Right cardiac atrium (tissue), 5 donors: ENCODE measurements around the gene CPZ. TPM values are rescaled to one million over a fixed set of nuclear protein-coding genes. Genes with fewer than 3 reads are reported as not detected.
"Not testable (repeated sequence)": the region's sequence is repeated elsewhere in the genome, so short reads cannot be mapped to it uniquely, and the experiment has no call there.

Source experiments
- ATAC-seq, 2 donors: fragments of 200-7000 bp; cut with Tn5 transposase; one replicate each; pipeline versions ENCODE4 v1.8.0 to v1.9.1; 2020; ENCODE audit warnings: moderate library complexity in 2 of 2, mild to moderate bottlenecking in 1 of 2
- DNase-seq, 3 donors: peaks; one replicate each; pipeline ENCODE4 v3.0.0-alpha.2; 2020
- H3K27ac ChIP-seq: one replicate; pipeline ENCODE4 v1.5.1; 2013; ENCODE audit warnings: mild to moderate bottlenecking, low read length, control low read depth, moderate library complexity
- H3K27me3 ChIP-seq: one replicate; pipeline ENCODE4 v1.6.1; 2013; ENCODE audit not compliant: control insufficient read depth, insufficient read depth
- H3K4me1 ChIP-seq: one replicate; pipeline ENCODE4 v1.6.1; 2013; ENCODE audit warnings: low read length; ENCODE audit not compliant: control insufficient read depth, insufficient read depth
- H3K4me3 ChIP-seq: one replicate; pipeline ENCODE4 v1.5.1; 2013; ENCODE audit warnings: low read length, control low read depth
- H3K9me3 ChIP-seq: one replicate; pipeline ENCODE4 v1.6.1; 2013; ENCODE audit warnings: low read length; ENCODE audit not compliant: control insufficient read depth
- WGBS: extraction: QIAGEN DNeasy Blood & Tissue Kit; methylation state at CpG from one replicate; pipeline ENCODE4 v1.1.7; 2013; 5-methylcytosine and 5-hydroxymethylcytosine counted together
- intact Hi-C, 4 donors: fragments of 100-400 bp; cut with DNase I; formaldehyde crosslinking; loops; one replicate each; pipeline versions ENCODE4 v1.11.0 to v1.14.0; 2022 to 2023
- polyA plus RNA-seq: library from polyadenylated mRNA; stranded (reverse); fragments of 200-250 nt; gene quantifications from one replicate; pipeline ENCODE4 v1.2.3, GENCODE V29; 2013
- total RNA-seq, 4 donors: library from RNA; stranded (reverse); fragmentation: NEBNext Ultra II Directional; extraction: Animal tissue kit (Norgen Biotek cat#: 25700); gene quantifications; one replicate each; pipeline ENCODE4 v1.2.1, GENCODE V29; 2021
- donor health status: healthy with polysubstance abuse.
- donor health status: DM: no; HTN: yes; CAD: no.
- donor health status: DM: no; HTN: no; CAD: no.
- donor health status: DM: no; HTN: yes; CAD: no; lungs with severe emphysema.
- donor health status: DM: yes; HTN: yes; CAD: no.

CPZ gene
- total and polyA plus RNA-seq, 5 donors = 0.34 to 1.5 (median 1.2) TPM

- Histone ChIP-seq H3K9me3 (no peaks in the 10 kb centered on the region), H3K27ac (no peak overlapping the region), H3K4me3 (no peak overlapping the region), H3K4me1 (no peaks in the 10 kb centered on the region), H3K27me3 (no peaks in the 10 kb centered on the region)
- DNase-seq (no peak), ATAC-seq (no peak)
- intact Hi-C loops = no loop called here
- WGBS = 61% methylated on average over 23 of the region's 23 CpGs
Observed at GRCh38 chr4:8648816-8649630, 56.5 kb downstream of the CPZ start.

DNA sequence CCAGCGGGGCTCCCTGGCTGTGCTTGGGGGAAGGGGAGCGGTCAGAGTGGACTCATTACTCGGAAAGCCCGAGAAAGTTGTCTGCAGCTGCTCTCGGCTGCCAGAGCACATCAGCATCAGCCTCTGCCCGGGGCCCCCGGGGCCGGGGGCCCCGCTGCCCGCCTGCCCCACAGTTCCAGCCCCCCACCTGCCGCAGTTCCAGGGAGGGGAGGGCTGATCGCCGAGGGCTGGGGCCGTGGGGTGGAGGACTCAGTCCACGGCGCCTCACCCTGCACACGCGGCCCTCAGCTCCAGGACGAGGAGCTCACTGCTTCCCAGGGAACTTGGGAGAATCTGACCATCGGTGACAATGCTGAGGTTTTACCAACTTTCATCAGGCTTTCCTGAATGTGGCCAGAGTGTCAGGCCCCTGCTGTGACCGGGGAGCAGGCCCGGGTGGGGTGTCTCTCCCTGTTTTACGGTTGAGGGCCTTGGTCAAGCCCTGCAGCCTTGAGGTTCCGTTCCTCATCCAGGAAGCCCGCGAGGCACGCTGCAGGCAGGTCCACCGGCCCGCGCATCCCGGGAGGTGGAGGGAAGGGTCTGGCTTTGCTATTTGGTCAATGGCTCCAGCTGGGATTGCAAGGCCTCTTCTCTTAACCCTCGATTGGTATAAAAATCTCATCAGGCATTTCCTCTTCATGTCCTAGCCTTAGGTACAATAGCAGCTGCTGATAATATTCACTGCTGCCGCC lies 57.2 kb downstream of the CPZ start:
- ATAC-seq (no peak), DNase-seq (no peak)
- Histone ChIP-seq H3K4me1 (no peaks in the 10 kb centered on the region), H3K4me3 (no peak overlapping the region), H3K27ac (no peak overlapping the region), H3K9me3 (no peaks in the 10 kb centered on the region), H3K27me3 (no peaks in the 10 kb centered on the region)
- intact Hi-C loops = no loop called here
- 42% methylated on average over 32 of the region's 33 CpGs for WGBS

- Histone ChIP-seq H3K27ac (no peak overlapping the region), H3K4me1 (no peaks in the 10 kb centered on the region), H3K27me3 (no peaks in the 10 kb centered on the region), H3K4me3 (no peak overlapping the region), H3K9me3 (no peaks in the 10 kb centered on the region)
- intact Hi-C loops = no loop called here
- 82% methylated on average over 18 of the region's 18 CpGs for WGBS
- ATAC-seq (no peak), DNase-seq (no peak)
Observed at GRCh38 chr4:8651661-8652180, 59.2 kb downstream of the CPZ start.

- no peak for ATAC-seq
- Histone ChIP-seq H3K4me1 (no peaks in the 10 kb centered on the region), H3K27me3 (no peaks in the 10 kb centered on the region), H3K27ac (no peak overlapping the region), H3K9me3 (no peaks in the 10 kb centered on the region), H3K4me3 (no peak overlapping the region)
- intact Hi-C loops = no loop called here
- WGBS = 78% methylated on average over 25 of the region's 25 CpGs
- no peak for DNase-seq
Observed at GRCh38 chr4:8652181-8653078, 59.9 kb downstream of the CPZ start.

GRCh38 chr4:8653326-8654000 lies 60.9 kb downstream of the CPZ start:
- 75% methylated on average over 22 of the region's 22 CpGs for WGBS

DNA sequence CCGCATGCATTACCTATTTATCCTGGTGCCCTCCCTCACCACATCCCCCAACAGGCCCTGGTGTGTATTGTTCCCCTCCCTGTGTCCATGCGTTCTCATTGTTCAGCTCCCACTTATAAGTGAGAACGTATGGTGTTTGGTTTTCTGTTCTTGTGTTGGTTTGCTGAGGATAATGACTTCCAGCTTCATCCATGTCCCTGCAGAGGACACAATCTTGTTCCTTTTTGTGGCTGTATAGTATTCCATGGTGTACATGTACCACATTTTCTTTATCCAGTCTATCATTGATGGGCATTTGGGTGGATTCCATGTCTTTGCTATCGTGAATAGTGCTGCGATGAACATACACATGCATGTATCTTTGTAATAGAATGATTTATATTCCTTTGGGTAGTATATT lies 61.6 kb downstream of the CPZ start:
- DNase-seq, H3K4me3 ChIP-seq, H3K4me1 ChIP-seq, H3K9me3 ChIP-seq, intact Hi-C loops, ATAC-seq, H3K27me3 ChIP-seq, H3K27ac ChIP-seq: not testable (repeated sequence)
- WGBS = 83% methylated on average over 5 of the region's 5 CpGs

More at GRCh38 chr4:8653326-8654000, 60.9 kb downstream of the CPZ start:
- no peak for DNase-seq
- intact Hi-C loops = no loop called here
- no peak for ATAC-seq
- Histone ChIP-seq H3K9me3 (no peaks in the 10 kb centered on the region), H3K4me3 (no peak overlapping the region), H3K27ac (no peak overlapping the region), H3K27me3 (no peaks in the 10 kb centered on the region), H3K4me1 (no peaks in the 10 kb centered on the region)

GRCh38 chr4:8655411-8656184 lies 63.0 kb downstream of the CPZ start:
- H3K27me3 ChIP-seq = no peaks in the 10 kb centered on the region
- H3K4me3 ChIP-seq = no peak overlapping the region
- DNase-seq (no peak), ATAC-seq (no peak)
- 83% methylated on average over 25 of the region's 25 CpGs for WGBS
- no peaks in the 10 kb centered on the region for H3K4me1 ChIP-seq
- intact Hi-C loops = no loop called here
- no peaks in the 10 kb centered on the region for H3K9me3 ChIP-seq
- no peak overlapping the region for H3K27ac ChIP-seq

DNA sequence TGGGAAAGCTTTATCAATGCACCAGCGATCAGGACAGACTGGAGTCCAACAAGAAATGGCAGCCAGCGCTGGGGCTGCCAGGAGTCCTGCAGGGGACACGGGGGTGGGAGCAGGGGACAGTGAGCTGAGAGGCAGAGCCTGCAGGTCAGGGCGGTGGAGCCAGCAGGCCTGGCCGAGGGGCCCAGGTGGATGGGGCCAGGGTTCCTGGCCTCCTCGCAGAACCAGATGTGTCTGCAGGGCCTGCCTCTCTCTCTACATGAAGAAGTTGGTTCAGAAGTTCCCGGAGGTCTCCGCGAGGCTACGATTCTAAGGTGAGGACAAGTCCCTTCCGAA lies 63.6 kb downstream of the CPZ start:
- intact Hi-C loops = no loop called here
- Histone ChIP-seq H3K4me1 (no peaks in the 10 kb centered on the region), H3K27me3 (no peaks in the 10 kb centered on the region), H3K27ac (no peak overlapping the region), H3K9me3 (no peaks in the 10 kb centered on the region), H3K4me3 (no peak overlapping the region)
- ATAC-seq = no peak
- no peak for DNase-seq
- 85% methylated on average over 11 of the region's 11 CpGs for whole genome bisulfite sequencing

DNA sequence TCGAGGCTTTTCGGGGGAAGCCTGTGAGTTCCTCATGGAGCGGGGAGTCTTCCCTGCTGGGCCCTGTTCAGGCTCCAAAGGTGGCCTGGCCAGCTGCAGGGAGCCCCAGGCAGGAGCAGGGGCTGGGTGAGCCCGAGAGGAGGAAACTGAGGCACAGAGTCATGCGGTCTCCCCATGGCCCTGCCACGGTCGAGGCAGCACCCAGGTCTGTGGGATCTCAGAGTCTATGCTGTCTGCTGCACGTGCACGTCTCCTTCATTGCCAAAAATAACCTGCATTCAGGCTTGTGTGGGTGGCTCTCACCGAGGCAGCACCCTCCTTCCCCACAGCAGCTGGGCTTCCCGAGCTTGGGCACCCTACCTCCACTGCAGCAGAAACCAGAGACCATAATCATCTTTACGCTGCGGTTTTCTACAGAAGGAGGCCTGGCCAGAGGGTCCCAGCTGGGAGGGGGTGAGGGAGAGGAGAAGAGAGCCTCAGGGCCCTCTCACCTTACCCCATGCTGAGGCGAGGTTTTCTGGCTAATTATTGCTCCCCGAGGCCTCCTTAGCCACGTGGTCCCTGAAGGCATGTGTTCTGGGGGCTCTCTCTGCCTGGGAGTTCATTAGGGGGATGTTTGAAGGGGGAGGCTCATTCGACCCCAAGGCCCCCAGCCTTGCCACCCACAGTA lies 64.3 kb downstream of the CPZ start:
- intact Hi-C loops = no loop called here
- H3K9me3 ChIP-seq = no peaks in the 10 kb centered on the region
- no peak overlapping the region for H3K27ac ChIP-seq
- no peaks in the 10 kb centered on the region for H3K4me1 ChIP-seq
- ATAC-seq (peak in 1 of 2 donors; percentile 20), DNase-seq (no peak)
- 62% methylated on average over 17 of the region's 17 CpGs for WGBS
- no peak overlapping the region for H3K4me3 ChIP-seq
- no peaks in the 10 kb centered on the region for H3K27me3 ChIP-seq
